Liver (tissue), 9 donors: ENCODE measurements around the gene DSCAM. TPM values are rescaled to one million over a fixed set of nuclear protein-coding genes. Genes with fewer than 3 reads are reported as not detected.

Source experiments
- DNase-seq: peaks from one replicate; pipeline ENCODE4 v3.0.0-alpha.2; 2017; ENCODE audit warnings: low spot score
- H3K27ac ChIP-seq, 2 donors: one replicate each; pipeline ENCODE4 v1.7.0; 2013; ENCODE audit warnings: inconsistent platforms in 2 of 2, low read length in 2 of 2, control low read depth in 1 of 2, low read depth in 1 of 2, mild to moderate bottlenecking in 1 of 2
- H3K27me3 ChIP-seq, 4 donors: one replicate each; pipeline versions ENCODE4 v1.6.1 to v1.7.0; 2013; ENCODE audit warnings: low read length in 3 of 4, inconsistent platforms in 1 of 4, mild to moderate bottlenecking in 1 of 4, moderate library complexity in 1 of 4; ENCODE audit not compliant: control insufficient read depth in 4 of 4, insufficient read depth in 4 of 4
- H3K36me3 ChIP-seq, 4 donors: one replicate each; pipeline versions ENCODE4 v1.6.1 to v1.7.0; 2013; ENCODE audit warnings: low read length in 3 of 4, mild to moderate bottlenecking in 3 of 4, low read depth in 1 of 4, moderate library complexity in 1 of 4; ENCODE audit not compliant: control insufficient read depth in 4 of 4, insufficient read depth in 3 of 4
- H3K4me1 ChIP-seq, 4 donors: one replicate each; pipeline versions ENCODE4 v1.6.1 to v1.7.0; 2013; ENCODE audit warnings: low read length in 3 of 4, mild to moderate bottlenecking in 3 of 4, moderate library complexity in 1 of 4; ENCODE audit not compliant: control insufficient read depth in 4 of 4, insufficient read depth in 4 of 4
- H3K4me3 ChIP-seq, 3 donors: one replicate each; pipeline versions ENCODE4 v1.6.1 to v1.7.0; 2013; ENCODE audit warnings: low read length in 3 of 3, control low read depth in 1 of 3, low read depth in 1 of 3, mild to moderate bottlenecking in 1 of 3
- H3K9ac ChIP-seq, 2 donors: one replicate each; pipeline ENCODE4 v1.7.0; 2013; ENCODE audit warnings: low read length in 2 of 2, mild to moderate bottlenecking in 2 of 2, moderate library complexity in 2 of 2, control low read depth in 1 of 2, low read depth in 1 of 2
- H3K9me3 ChIP-seq, 4 donors: one replicate each; pipeline versions ENCODE4 v1.6.1 to v1.7.0; 2013; ENCODE audit warnings: low read length in 3 of 4; ENCODE audit not compliant: control insufficient read depth in 4 of 4
- CTCF ChIP-seq: fragments of 150-350 bp; IDR thresholded peaks from 2 replicates; pipeline ENCODE4 v1.5.1; 2017; ENCODE audit warnings: improper control_type of control experiment, low read depth, low read length; ENCODE audit not compliant: missing input control
- EGR1 ChIP-seq, 2 donors: IDR thresholded peaks; 2 replicates each; pipeline ENCODE4 v1.6.1; 2016 to 2018; ENCODE audit warnings: antibody characterized with exemption in 2 of 2, low read depth in 2 of 2
- FOXA1 ChIP-seq: IDR thresholded peaks from 2 replicates; pipeline ENCODE4 v1.6.1; 2016; ENCODE audit warnings: antibody characterized with exemption
- FOXA2 ChIP-seq: IDR thresholded peaks from 2 replicates; pipeline ENCODE4 v1.6.1; 2016; ENCODE audit warnings: antibody characterized with exemption
- HNF4G ChIP-seq: IDR thresholded peaks from 2 replicates; pipeline ENCODE4 v1.6.1; 2016; ENCODE audit warnings: antibody characterized with exemption
- JUND ChIP-seq, 2 donors: IDR thresholded peaks; 2 replicates each; pipeline ENCODE4 v1.6.1; 2016; ENCODE audit warnings: antibody characterized with exemption in 2 of 2
- NR2F2 ChIP-seq: IDR thresholded peaks from 2 replicates; pipeline ENCODE4 v1.6.1; 2016; ENCODE audit warnings: antibody characterized with exemption
- RAD21 ChIP-seq, 2 donors: IDR thresholded peaks; 2 replicates each; pipeline ENCODE4 v1.6.1; 2016; ENCODE audit warnings: antibody characterized with exemption in 2 of 2, mild to moderate bottlenecking in 2 of 2
- REST ChIP-seq: IDR thresholded peaks from 2 replicates; pipeline ENCODE4 v1.6.1; 2016; ENCODE audit warnings: antibody characterized with exemption, mild to moderate bottlenecking
- RXRA ChIP-seq, 2 donors: IDR thresholded peaks; 2 replicates each; pipeline ENCODE4 v1.6.1; 2017 to 2018; ENCODE audit warnings: antibody characterized with exemption in 2 of 2, mild to moderate bottlenecking in 1 of 2
- SP1 ChIP-seq: IDR thresholded peaks from 2 replicates; pipeline ENCODE4 v1.6.1; 2018; ENCODE audit warnings: antibody characterized with exemption, mild to moderate bottlenecking
- TAF1 ChIP-seq: conservative IDR thresholded peaks from 2 replicates; pipeline ENCODE4 v1.6.1; 2016; ENCODE audit warnings: antibody characterized with exemption, mild to moderate bottlenecking
- ZBTB33 ChIP-seq: IDR thresholded peaks from 2 replicates; pipeline ENCODE4 v1.6.1; 2016; ENCODE audit warnings: antibody characterized with exemption
- WGBS: extraction: QIAGEN DNeasy Blood & Tissue Kit; methylation state at CpG from one replicate; pipeline ENCODE4 v1.1.7; 2013; 5-methylcytosine and 5-hydroxymethylcytosine counted together
- polyA plus RNA-seq, 2 donors: library from polyadenylated mRNA; stranded (reverse) in 1 of 2; unstranded in 1 of 2; fragments of 200-250 nt in 1 of 2; fragments of >200 nt in 1 of 2; fragmentation: Nextera tagmentation in 1 of 2; extraction: Ambion mirVana in 1 of 2; gene quantifications; one replicate each; pipeline versions ENCODE4 v1.2.1 to v1.2.3, GENCODE V29; 2013 to 2015
- total RNA-seq, 2 donors: library from RNA; depleted of rRNA; stranded (reverse); fragments of >200 nt; gene quantifications; one replicate each; pipeline ENCODE4 v1.2.3, GENCODE V29; 2014
- donor health status: healthy.
- donor health status: healthy.
- donor health status: healthy.
- donor health status: healthy.
- donor health status: healthy.

DSCAM gene
- total and polyA plus RNA-seq, 4 donors = 0.02 to 0.23 (median 0.10) TPM

GRCh38 chr21:40146216-40146837, 700.6 kb downstream of the DSCAM start:
- no peak for DNase-seq
- Histone ChIP-seq H3K4me1 (no peaks in the 10 kb centered on the region), H3K27me3 (no peaks in the 10 kb centered on the region), H3K27ac (no peak overlapping the region), H3K9me3 (no peaks in the 10 kb centered on the region), H3K36me3 (no peaks in the 10 kb centered on the region), H3K9ac (no peak overlapping the region), H3K4me3 (no peak overlapping the region)
- 56% methylated on average over 10 of the region's 10 CpGs for WGBS
- TF ChIP-seq JUND (IDR thresholded peaks at IDR 0.05) (no peak), FOXA1 (no peak), NR2F2 (no peak)

- Histone ChIP-seq H3K27me3 (no peaks in the 10 kb centered on the region), H3K9me3 (no peaks in the 10 kb centered on the region), H3K4me1 (no peaks in the 10 kb centered on the region), H3K36me3 (no peaks in the 10 kb centered on the region), H3K27ac (no peak overlapping the region), H3K4me3 (no peak overlapping the region), H3K9ac (no peak overlapping the region)
- DNase-seq = peak; percentile 58
- TF ChIP-seq SP1 (no peak), HNF4G (no peak), EGR1 (IDR thresholded peaks at IDR 0.05; ENCODE audit: low read depth in 2 of 2) (no peak), RXRA (IDR thresholded peaks at IDR 0.05) (no peak), JUND (IDR thresholded peaks at IDR 0.05) (no peak), ZBTB33 (no peak), FOXA1 (no peak), TAF1 (no peak), RAD21 (IDR thresholded peaks at IDR 0.05) (peak; percentile 85 to 86), FOXA2 (no peak), NR2F2 (no peak), REST (no peak), CTCF (peak; percentile 81)
- WGBS = 42% methylated on average over 20 of the region's 20 CpGs
Measured at GRCh38 chr21:40143822-40144525, 703.0 kb downstream of the DSCAM start.
